ENCODE measurements around the gene GTF2I. TPM values are rescaled to one million over a fixed set of nuclear protein-coding genes. Genes with fewer than 3 reads are reported as not detected.
"Not testable (repeated sequence)": the region's sequence is repeated elsewhere in the genome, so short reads cannot be mapped to it uniquely, and the experiment has no call there.

The GTF2I gene
- total RNA-seq, 1 donor from 2014 or later: 391 TPM

DNA sequence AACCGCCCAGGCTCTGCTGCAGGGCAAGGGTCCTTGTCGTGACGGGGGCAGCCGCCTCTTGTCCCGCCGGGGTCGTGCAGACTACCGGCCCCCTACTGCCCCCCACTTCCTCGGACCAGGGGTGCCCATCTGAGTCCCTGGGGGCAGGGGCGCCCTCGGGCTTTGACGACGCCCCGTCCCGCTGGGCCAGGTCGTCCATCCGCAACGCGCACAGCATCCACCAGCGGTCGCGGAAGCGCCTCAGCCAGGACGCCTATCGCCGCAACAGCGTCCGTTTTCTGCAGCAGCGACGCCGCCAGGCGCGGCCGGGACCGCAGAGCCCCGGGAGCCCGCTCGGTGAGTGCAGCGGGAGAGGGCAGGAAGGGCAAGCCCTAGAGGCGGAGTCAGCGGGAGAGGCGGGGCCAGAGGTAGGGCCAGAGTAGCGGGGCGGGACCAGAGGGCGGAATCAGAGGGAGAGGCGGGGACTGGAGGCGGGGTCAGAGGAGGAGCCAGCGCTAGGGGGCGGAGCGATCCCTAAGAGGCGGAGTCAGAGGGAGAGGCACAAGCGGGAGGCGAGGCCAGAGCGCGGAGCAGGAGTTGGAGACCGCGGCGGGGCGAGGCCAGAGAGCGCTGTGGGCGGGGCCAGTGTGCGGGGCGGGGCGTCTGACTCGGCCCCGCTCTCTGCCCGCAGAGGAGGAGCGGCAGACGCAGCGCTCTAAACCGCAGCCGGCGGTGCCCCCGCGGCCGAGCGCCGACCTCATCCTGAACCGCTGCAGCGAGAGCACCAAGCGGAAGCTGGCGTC lies 131.0 kb downstream of the GTF2I start:
- not testable (repeated sequence) for H3K36me3 Mint-ChIP-seq (ENCODE audit: unreplicated experiment); H3K27ac Mint-ChIP-seq (ENCODE audit: unreplicated experiment); H3K9me3 Mint-ChIP-seq (ENCODE audit: unreplicated experiment); H3K4me1 Mint-ChIP-seq (ENCODE audit: low read depth, unreplicated experiment); H3K27me3 Mint-ChIP-seq (ENCODE audit: unreplicated experiment); H3K4me3 Mint-ChIP-seq (ENCODE audit: unreplicated experiment)
- peak; percentile 96 for DNase-seq

DNA sequence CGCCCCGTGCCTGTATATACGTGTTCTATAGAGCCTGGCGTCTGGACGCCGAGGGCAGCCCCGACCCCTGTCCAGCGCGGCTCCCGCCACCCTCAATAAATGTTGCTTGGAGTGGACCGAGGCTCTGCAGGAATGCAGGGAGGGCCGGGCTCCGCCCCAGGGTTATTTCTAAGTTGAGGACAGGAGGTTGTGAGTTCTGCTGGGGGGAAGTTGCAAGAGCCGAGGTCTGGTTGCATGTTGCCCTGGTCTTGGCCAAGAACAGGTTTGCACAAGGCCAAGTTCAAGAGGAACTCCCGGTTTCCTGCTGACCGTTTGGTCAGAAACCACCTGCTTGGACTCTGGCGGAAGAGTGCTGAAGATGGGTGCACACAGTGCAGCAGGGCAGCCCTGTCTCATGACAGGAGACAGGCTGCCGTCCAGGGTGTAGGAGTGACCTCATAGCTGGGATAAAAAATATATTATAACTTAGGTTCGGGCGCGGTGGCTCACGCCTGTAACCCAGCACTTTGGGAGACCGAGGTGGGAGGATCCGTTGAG lies 131.8 kb downstream of the GTF2I start:
- H3K4me3 Mint-ChIP-seq (ENCODE audit: unreplicated experiment); H3K27me3 Mint-ChIP-seq (ENCODE audit: unreplicated experiment); H3K27ac Mint-ChIP-seq (ENCODE audit: unreplicated experiment); H3K9me3 Mint-ChIP-seq (ENCODE audit: unreplicated experiment); H3K4me1 Mint-ChIP-seq (ENCODE audit: low read depth, unreplicated experiment); H3K36me3 Mint-ChIP-seq (ENCODE audit: unreplicated experiment); DNase-seq: not testable (repeated sequence)

DNA sequence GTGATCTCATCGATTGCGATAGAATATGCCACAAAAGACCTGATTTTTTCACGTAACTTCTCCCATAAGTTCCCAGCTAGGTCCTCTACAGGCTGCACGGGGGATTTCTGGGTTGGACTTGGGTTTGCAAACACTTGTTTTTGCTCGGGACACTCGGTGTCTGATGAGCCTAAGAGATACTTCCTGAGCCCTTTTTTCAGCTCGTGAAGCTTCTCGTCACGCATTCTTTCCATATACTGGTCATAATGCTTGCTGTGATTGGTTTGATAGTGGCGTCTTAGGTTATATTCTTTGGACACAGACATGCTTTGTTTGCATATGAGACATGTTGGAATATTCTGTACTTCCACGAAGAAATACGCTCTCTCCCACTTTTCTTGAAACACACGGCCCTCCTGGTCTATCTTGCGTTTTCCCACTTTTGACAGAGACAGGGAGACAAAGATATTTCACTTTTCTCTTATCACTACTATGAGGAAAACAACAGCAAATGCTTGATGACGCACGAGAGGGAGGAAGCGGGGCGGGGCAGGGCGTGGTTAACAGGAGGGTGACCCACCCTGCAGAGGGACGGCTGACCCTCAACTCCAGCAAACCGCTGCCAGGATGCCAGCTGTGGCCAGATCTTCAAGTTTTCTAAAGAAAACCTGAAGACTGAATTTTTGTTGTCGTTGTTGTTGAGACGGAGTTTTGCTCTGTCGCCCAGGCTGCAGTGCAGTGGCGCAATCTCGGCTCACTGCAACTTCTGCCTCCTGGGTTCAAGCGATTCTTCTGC lies 140.5 kb downstream of the GTF2I start:
- not testable (repeated sequence) for H3K9me3 Mint-ChIP-seq (ENCODE audit: unreplicated experiment); H3K4me3 Mint-ChIP-seq (ENCODE audit: unreplicated experiment); H3K27ac Mint-ChIP-seq (ENCODE audit: unreplicated experiment); H3K4me1 Mint-ChIP-seq (ENCODE audit: low read depth, unreplicated experiment); DNase-seq; H3K36me3 Mint-ChIP-seq (ENCODE audit: unreplicated experiment); H3K27me3 Mint-ChIP-seq (ENCODE audit: unreplicated experiment)

DNA sequence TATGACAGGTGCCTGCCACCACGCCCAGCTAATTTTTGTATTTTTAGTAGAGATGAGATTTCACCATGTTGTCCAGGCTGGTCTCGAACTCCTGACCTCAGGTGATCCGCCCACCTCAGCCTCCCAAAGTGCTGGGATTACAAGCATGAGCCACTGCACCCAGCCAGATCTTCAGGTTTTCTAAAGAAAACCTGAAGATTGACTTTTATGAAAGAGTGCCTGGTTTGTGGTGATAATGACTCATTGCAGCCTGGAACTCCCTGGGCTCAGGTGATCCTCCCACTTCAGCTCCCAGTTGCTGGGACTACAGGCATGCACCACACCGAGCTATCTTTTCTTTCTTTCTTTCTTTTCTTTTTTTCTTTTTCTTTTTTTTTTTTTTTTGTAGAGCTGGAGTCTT lies 141.1 kb downstream of the GTF2I start:
- H3K4me3 Mint-ChIP-seq (ENCODE audit: unreplicated experiment); H3K36me3 Mint-ChIP-seq (ENCODE audit: unreplicated experiment); H3K9me3 Mint-ChIP-seq (ENCODE audit: unreplicated experiment); DNase-seq; H3K27me3 Mint-ChIP-seq (ENCODE audit: unreplicated experiment); H3K27ac Mint-ChIP-seq (ENCODE audit: unreplicated experiment); H3K4me1 Mint-ChIP-seq (ENCODE audit: low read depth, unreplicated experiment): not testable (repeated sequence)

Other genes with a start within 250 kb of the GTF2I start
- gene GTF2IRD1, start 203.8 kb upstream of the GTF2I start, total RNA-seq (ENCODE audit: unreplicated experiment): 59.4 TPM
- 0.54 TPM for gene NCF1, start 116.3 kb downstream of the GTF2I start, total RNA-seq (ENCODE audit: unreplicated experiment)
- gene GTF2IRD2, start 193.9 kb downstream of the GTF2I start, total RNA-seq (ENCODE audit: unreplicated experiment): 9.3 TPM